IPS-15b (cell line): ENCODE results near the gene KCNJ9.
"Not testable (repeated sequence)": the region's sequence is repeated elsewhere in the genome, so short reads cannot be mapped to it uniquely, and the experiment has no call there.

Experiments
- H3K27me3 ChIP-seq: one replicate; pipeline ENCODE4 v1.6.1; 2013; ENCODE audit warnings: low read length; ENCODE audit not compliant: control insufficient read depth, insufficient read depth
- H3K36me3 ChIP-seq: one replicate; pipeline ENCODE4 v1.6.1; 2013; ENCODE audit warnings: low read length; ENCODE audit not compliant: control insufficient read depth, insufficient read depth
- H3K4me1 ChIP-seq: one replicate; pipeline ENCODE4 v1.6.1; 2013; ENCODE audit warnings: mild to moderate bottlenecking, low read length; ENCODE audit not compliant: control insufficient read depth, insufficient read depth
- H3K4me3 ChIP-seq: one replicate; pipeline ENCODE4 v1.5.1; 2013; ENCODE audit warnings: low read depth, low read length
- H3K9ac ChIP-seq: one replicate; pipeline ENCODE4 v1.6.1; 2013; ENCODE audit warnings: low read depth, mild to moderate bottlenecking, low read length
- H3K9me3 ChIP-seq: one replicate; pipeline ENCODE4 v1.6.1; 2013; ENCODE audit warnings: mild to moderate bottlenecking, low read length; ENCODE audit not compliant: control insufficient read depth, insufficient read depth

Gene KCNJ9

DNA sequence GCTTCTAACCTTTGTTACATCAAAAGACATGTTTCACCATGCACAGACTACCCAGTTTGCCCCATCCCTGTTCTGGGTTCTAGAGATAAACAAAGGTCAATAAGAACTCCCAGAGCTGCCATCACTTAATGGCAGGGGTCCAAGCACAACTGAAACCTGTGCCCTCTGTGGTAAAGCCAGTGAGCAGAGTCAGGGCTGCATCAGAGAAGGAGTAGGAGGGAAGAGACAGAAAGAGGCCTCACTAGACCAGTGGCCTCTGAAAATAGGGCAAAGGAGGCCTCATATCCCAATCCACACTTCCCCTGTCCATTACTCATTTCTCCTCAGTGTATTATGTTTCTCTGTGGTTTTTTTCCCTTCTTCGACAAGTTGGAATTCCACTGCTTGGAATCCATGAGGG is 44.4 kb downstream of the KCNJ9 start:
- Histone ChIP-seq H3K9ac (no peak overlapping the region), H3K4me3 (no peak overlapping the region), H3K27me3 (no peaks in the 10 kb centered on the region), H3K4me1 (no peaks in the 10 kb centered on the region), H3K9me3 (no peaks in the 10 kb centered on the region), H3K36me3 (peaks cover 33% of the 10 kb centered on the region)

DNA sequence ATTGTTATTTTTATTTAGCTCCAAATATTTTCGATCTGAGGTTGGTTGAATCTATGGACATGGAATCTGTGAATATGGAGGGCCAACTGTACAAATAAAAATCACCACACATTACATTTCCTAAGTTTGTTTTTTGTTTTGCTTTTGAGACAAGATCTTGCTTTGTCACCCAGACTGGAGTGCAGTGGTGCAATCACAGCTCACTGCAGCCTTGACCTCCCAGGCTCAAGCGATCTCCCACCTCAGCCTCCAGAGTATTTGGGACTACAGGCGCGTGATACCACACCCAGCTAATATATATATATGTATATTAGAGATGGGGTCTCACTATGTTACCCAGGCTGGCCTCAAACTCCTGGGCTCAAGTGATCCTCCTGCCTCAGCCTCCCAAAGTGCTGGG is 45.0 kb downstream of the KCNJ9 start:
- H3K9ac ChIP-seq, H3K4me1 ChIP-seq, H3K4me3 ChIP-seq, H3K27me3 ChIP-seq, H3K9me3 ChIP-seq: not testable (repeated sequence)
- peaks cover 39% of the 10 kb centered on the region for H3K36me3 ChIP-seq

DNA sequence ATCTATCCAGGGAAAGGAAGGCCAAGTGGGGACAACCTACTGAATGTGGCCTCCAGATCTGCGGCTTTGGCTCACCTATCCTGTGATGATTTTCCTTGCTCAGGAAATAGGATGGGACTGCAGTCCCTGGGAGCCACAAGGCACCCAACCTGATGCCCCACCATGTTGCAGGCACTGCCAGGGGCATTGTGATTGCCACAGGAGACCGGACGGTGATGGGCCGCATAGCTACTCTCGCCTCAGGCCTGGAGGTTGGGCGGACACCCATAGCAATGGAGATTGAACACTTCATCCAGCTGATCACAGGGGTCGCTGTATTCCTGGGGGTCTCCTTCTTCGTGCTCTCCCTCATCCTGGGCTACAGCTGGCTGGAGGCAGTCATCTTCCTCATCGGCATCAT is 46.0 kb downstream of the KCNJ9 start:
- no peak overlapping the region for H3K4me3 ChIP-seq
- no peaks in the 10 kb centered on the region for H3K4me1 ChIP-seq
- H3K9me3 ChIP-seq = no peaks in the 10 kb centered on the region
- H3K27me3 ChIP-seq = no peaks in the 10 kb centered on the region
- no peak overlapping the region for H3K9ac ChIP-seq
- peaks cover 43% of the 10 kb centered on the region for H3K36me3 ChIP-seq

DNA sequence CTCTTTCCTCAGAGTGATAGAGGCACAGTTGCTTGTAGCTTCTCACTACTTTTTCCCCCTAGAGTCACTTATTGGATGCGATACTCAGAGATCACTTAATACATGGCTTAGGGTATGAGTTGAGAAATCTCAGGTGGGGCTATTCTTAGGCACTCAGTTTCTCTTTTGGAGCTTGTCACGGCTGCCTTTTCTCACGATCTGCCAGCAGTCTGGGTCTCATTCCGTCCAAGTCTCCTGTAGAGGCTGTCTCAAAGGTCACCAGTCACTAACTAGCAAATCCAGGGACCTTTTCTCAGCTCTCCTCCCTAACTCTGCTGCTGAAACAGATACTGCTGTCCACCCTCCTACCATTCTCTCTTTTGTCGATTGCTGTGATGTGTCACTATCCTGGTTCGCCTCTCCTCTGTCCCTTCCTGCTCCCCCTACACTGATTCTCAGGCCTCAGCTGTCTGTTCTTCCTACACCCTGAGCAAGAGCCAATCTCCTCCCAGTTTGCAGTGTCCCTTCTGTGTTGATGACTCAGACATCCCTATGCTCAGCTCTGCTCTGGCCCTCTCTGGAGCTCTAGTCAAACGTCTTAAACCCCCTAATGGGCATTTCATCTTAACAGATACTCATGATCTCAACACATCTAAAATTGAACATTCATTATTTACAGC is 46.7 kb downstream of the KCNJ9 start:
- peaks cover 43% of the 10 kb centered on the region for H3K36me3 ChIP-seq

DNA sequence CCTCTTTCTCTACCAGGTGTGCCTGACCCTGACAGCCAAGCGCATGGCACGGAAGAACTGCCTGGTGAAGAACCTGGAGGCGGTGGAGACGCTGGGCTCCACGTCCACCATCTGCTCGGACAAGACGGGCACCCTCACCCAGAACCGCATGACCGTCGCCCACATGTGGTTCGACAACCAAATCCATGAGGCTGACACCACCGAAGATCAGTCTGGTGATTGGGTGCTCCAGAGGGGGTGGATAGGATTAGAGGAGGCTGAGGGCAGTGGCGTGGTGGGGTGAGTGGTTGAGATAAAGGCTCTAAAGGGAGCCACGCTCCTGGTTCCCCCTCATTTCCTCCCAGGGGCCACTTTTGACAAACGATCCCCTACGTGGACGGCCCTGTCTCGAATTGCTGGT is 47.3 kb downstream of the KCNJ9 start:
- H3K36me3 ChIP-seq = peaks cover 43% of the 10 kb centered on the region
- no peaks in the 10 kb centered on the region for H3K9me3 ChIP-seq
- H3K4me1 ChIP-seq = no peaks in the 10 kb centered on the region

More for the DNA sequence above, 46.7 kb downstream of the KCNJ9 start:
- Histone ChIP-seq H3K9ac (no peak overlapping the region), H3K9me3 (no peaks in the 10 kb centered on the region), H3K4me1 (no peaks in the 10 kb centered on the region), H3K27me3 (no peaks in the 10 kb centered on the region), H3K4me3 (no peak overlapping the region)

DNA sequence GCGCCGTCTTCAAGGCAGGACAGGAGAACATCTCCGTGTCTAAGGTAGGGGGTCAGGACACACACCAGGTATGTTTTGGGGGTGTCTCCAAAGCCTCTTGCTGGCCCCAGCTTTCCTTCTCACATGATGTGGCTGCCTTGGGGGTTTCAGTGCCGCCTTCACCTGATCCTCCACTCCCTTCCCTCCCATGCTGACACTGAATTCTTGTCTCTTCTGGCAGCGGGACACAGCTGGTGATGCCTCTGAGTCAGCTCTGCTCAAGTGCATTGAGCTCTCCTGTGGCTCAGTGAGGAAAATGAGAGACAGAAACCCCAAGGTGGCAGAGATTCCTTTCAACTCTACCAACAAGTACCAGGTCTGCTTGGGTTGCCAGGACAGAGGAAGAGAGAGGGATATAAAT is 47.7 kb downstream of the KCNJ9 start:
- Histone ChIP-seq H3K27me3 (no peaks in the 10 kb centered on the region), H3K36me3 (peaks cover 43% of the 10 kb centered on the region), H3K9me3 (no peaks in the 10 kb centered on the region), H3K4me1 (no peaks in the 10 kb centered on the region), H3K9ac (no peak overlapping the region), H3K4me3 (no peak overlapping the region)

More for the DNA sequence above, 47.3 kb downstream of the KCNJ9 start:
- no peak overlapping the region for H3K4me3 ChIP-seq
- no peak overlapping the region for H3K9ac ChIP-seq
- no peaks in the 10 kb centered on the region for H3K27me3 ChIP-seq

DNA sequence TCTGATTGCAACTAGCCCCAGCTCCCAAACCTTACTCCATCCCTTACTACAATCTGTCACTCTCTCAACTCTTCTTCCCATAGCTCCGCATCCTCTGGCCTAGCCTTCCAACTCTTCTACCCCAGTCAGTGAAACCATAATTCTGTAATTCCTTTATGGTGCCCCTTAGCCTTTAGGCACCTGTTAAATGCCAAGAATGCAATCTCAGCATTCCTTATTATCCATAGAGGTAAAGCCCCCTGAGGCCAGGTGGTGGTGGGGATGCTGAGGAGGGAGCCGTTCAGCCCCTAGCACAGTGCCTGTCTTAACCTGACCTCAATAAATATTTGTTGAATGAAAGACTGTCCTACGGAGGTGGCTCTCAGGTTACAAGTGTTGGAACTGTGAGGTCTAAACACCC is 48.2 kb downstream of the KCNJ9 start:
- H3K27me3 ChIP-seq = no peaks in the 10 kb centered on the region
- H3K4me1 ChIP-seq = no peaks in the 10 kb centered on the region
- no peak overlapping the region for H3K4me3 ChIP-seq
- peaks cover 38% of the 10 kb centered on the region for H3K36me3 ChIP-seq
- H3K9me3 ChIP-seq = no peaks in the 10 kb centered on the region
- no peak overlapping the region for H3K9ac ChIP-seq

DNA sequence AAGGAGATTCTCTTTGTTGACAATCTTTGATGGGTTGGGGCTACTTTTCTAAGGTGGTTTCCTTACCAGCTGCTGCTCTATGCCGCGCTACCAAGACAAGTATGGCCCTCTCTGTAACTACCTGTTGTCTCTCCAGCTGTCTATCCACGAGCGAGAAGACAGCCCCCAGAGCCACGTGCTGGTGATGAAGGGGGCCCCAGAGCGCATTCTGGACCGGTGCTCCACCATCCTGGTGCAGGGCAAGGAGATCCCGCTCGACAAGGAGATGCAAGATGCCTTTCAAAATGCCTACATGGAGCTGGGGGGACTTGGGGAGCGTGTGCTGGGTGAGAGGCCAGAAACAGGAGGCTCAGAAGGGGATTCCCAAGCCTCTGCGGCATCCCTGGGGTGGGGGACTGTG is 48.6 kb downstream of the KCNJ9 start:
- H3K36me3 ChIP-seq = peaks cover 38% of the 10 kb centered on the region
- H3K27me3 ChIP-seq = no peaks in the 10 kb centered on the region
- H3K4me1 ChIP-seq = no peaks in the 10 kb centered on the region
- H3K9ac ChIP-seq = no peak overlapping the region
- H3K4me3 ChIP-seq = no peak overlapping the region
- no peaks in the 10 kb centered on the region for H3K9me3 ChIP-seq

DNA sequence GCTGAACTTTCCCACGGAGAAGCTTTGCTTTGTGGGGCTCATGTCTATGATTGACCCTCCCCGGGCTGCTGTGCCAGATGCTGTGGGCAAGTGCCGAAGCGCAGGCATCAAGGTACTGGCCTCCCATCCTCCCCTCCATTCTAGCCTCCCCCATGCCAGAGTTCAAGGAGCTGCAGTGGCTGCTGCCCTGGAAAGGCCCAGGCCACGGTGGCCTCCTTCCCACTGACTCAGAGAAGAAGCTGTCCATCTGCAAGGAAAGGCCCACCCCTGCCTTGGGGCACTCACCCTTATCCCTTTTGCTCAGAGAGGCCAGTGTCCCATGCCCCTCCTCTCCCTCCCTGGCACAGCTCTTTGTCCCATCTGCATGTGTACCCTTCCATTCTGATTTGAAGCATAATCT is 49.1 kb downstream of the KCNJ9 start:
- H3K4me3 ChIP-seq = no peak overlapping the region
- no peak overlapping the region for H3K9ac ChIP-seq
- H3K36me3 ChIP-seq = peaks cover 39% of the 10 kb centered on the region
- H3K9me3 ChIP-seq = no peaks in the 10 kb centered on the region
- H3K27me3 ChIP-seq = no peaks in the 10 kb centered on the region
- no peaks in the 10 kb centered on the region for H3K4me1 ChIP-seq

DNA sequence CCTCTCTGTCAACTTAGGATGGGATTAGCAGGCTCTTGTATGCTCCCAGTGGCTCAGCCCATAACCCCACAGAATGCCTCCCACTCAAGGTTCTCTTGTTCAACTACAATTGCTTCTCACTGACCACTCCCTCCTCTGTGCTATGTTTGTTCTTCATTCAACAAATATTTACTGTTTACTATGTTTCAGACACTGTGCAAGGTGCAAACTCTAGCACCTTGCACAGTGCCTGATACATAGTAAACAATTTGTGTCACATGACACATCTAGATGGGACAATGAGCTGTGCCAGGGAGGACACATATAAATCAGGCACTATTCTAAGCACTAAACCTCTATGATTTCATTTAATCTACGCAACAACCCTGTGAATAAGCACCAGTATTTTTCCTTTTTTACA is 49.6 kb downstream of the KCNJ9 start:
- peaks cover 39% of the 10 kb centered on the region for H3K36me3 ChIP-seq
- no peaks in the 10 kb centered on the region for H3K27me3 ChIP-seq
- H3K4me1 ChIP-seq = no peaks in the 10 kb centered on the region
- no peak overlapping the region for H3K4me3 ChIP-seq
- H3K9ac ChIP-seq = no peak overlapping the region
- no peaks in the 10 kb centered on the region for H3K9me3 ChIP-seq

DNA sequence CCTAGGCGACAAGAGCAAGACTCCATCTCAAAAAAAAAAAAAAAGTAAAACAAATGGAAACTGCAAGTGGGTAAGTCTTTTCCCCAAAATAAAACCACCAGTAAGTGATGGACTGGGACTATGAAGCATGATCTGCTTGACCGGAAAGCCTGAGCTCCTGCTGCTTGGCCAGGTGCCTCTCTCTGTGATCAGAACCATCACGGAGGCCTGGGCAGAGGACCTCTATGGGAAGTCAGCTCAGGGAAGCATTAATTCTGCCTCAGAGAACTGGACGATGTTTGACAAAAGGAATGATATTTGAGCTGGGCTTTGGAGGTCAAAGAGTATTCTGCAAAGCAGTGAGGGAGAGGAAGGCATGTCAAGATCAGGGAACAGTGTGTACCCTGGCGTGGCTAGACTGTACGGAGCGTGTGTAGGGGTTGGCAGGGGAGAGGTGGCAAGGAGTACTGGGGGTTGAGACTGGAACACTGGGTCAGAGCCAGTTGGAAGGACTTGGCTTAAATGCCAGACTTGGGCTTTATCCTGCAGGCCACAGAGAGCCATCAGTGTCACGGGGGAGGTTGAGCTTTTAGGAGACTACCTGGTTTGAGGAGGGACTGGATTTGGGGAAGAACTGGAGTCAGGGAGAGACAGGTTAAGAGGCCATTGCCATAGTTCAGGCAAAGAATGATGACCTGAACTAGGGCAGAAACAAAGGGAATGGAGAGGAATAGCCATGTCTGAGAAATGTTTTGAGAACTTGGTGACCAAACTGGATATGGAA is 50.6 kb downstream of the KCNJ9 start:
- H3K9ac ChIP-seq = no peak overlapping the region
- peaks cover 39% of the 10 kb centered on the region for H3K36me3 ChIP-seq
- no peaks in the 10 kb centered on the region for H3K27me3 ChIP-seq
- no peaks in the 10 kb centered on the region for H3K9me3 ChIP-seq
- H3K4me3 ChIP-seq = no peak overlapping the region
- no peaks in the 10 kb centered on the region for H3K4me1 ChIP-seq
